ENCODE data around the gene UBE2V1. TPM values are rescaled to one million over a fixed set of nuclear protein-coding genes. Genes with fewer than 3 reads are reported as not detected.

UBE2V1 gene
- total RNA-seq, 1 donor from 2014 or later: 77.1 TPM

DNA sequence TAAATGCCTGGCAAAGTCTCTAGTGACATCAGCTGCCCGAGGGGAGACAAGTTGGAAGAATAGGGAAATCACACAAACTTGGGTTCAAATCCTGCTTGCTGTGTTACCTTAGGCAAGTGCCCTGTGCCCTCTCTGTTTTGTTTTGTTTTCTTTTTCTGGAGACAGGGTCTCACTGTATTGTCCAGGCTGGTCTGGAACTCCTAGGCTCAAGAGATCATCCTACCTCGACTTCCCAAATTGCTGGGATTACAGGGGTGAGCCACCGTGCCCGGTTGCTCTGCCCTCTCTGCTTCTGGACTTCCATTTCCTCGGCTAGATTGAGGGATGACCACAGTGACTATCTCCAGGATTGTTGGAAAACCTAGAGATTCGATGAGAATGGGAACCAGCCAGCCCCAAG lies 74.8 kb downstream of the UBE2V1 start:
- Histone ChIP-seq H3K4me1 (peaks cover 8% of the 10 kb centered on the region), H3K27ac (replicated peaks) (no peak overlapping the region), H3K4me3 (no peak overlapping the region), H3K9me3 (replicated peaks) (no peaks in the 10 kb centered on the region), H3K36me3 (no peaks in the 10 kb centered on the region), H3K27me3 (ENCODE audit: low read depth) (no peaks in the 10 kb centered on the region)
- intact Hi-C loops (cut with micrococcal nuclease): no loop called here
- TF ChIP-seq, protein P1, sequence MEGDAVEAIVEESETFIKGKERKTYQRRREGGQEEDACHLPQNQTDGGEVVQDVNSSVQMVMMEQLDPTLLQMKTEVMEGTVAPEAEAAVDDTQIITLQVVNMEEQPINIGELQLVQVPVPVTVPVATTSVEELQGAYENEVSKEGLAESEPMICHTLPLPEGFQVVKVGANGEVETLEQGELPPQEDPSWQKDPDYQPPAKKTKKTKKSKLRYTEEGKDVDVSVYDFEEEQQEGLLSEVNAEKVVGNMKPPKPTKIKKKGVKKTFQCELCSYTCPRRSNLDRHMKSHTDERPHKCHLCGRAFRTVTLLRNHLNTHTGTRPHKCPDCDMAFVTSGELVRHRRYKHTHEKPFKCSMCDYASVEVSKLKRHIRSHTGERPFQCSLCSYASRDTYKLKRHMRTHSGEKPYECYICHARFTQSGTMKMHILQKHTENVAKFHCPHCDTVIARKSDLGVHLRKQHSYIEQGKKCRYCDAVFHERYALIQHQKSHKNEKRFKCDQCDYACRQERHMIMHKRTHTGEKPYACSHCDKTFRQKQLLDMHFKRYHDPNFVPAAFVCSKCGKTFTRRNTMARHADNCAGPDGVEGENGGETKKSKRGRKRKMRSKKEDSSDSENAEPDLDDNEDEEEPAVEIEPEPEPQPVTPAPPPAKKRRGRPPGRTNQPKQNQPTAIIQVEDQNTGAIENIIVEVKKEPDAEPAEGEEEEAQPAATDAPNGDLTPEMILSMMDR (IDR thresholded peaks at IDR 0.05; ENCODE audit: borderline replicate concordance): no peak
- no peak for DNase-seq

DNA sequence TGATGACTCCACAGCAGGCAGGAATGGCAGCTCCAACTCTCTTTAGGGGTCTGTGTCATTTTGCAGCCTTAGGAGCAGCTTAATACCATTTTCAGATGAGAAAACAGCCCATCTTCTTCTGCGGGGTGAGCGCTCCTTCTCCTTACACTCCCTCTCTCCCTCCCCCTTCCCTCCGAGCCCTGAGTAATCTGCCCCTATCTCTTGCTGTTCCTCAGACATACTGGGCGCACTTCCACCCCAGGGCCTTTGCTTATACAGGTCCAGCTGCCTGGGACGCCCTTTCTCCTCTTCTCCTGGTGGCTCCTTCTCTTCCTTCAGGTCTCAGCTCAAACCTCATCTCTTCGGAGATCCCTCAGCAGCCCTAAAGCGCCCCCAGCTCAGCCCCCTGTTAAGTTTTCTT lies 75.4 kb downstream of the UBE2V1 start:
- intact Hi-C loops (cut with micrococcal nuclease): no loop called here
- no peak overlapping the region for H3K4me3 ChIP-seq
- TF ChIP-seq, protein P1 (IDR thresholded peaks at IDR 0.05; ENCODE audit: borderline replicate concordance): no peak
- no peaks in the 10 kb centered on the region for H3K27me3 ChIP-seq (ENCODE audit: low read depth)
- no peak for DNase-seq
- H3K4me1 ChIP-seq: peaks cover 8% of the 10 kb centered on the region
- no peak overlapping the region for H3K27ac ChIP-seq (replicated peaks)
- no peaks in the 10 kb centered on the region for H3K9me3 ChIP-seq (replicated peaks)
- no peaks in the 10 kb centered on the region for H3K36me3 ChIP-seq

DNA sequence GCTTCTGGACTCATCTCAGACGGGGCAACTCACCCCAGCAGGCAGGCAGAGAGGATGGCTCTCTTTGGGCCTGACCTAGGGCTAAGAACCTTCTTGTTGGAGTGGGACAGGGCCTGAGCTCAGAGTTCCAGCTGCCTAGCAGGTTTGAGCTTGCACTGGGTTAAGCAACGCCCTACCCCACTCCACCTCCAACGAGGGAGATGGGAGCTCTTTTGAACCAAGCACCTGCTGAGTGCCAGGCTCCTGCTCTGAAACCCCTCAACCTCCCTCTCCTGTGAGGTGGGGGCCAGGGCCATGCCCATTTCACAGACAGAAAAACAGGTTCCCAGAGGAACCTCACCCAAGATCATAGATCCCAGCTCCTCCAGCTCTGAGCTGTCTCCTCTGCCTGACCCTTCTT lies 75.8 kb downstream of the UBE2V1 start:
- H3K4me3 ChIP-seq: no peak overlapping the region
- no peaks in the 10 kb centered on the region for H3K36me3 ChIP-seq
- TF ChIP-seq, protein P1 (IDR thresholded peaks at IDR 0.05; ENCODE audit: borderline replicate concordance): no peak
- intact Hi-C loops (cut with micrococcal nuclease): no loop called here
- no peaks in the 10 kb centered on the region for H3K27me3 ChIP-seq (ENCODE audit: low read depth)
- H3K4me1 ChIP-seq: peaks cover 8% of the 10 kb centered on the region
- H3K27ac ChIP-seq (replicated peaks): no peak overlapping the region
- H3K9me3 ChIP-seq (replicated peaks): no peaks in the 10 kb centered on the region
- DNase-seq: no peak

DNA sequence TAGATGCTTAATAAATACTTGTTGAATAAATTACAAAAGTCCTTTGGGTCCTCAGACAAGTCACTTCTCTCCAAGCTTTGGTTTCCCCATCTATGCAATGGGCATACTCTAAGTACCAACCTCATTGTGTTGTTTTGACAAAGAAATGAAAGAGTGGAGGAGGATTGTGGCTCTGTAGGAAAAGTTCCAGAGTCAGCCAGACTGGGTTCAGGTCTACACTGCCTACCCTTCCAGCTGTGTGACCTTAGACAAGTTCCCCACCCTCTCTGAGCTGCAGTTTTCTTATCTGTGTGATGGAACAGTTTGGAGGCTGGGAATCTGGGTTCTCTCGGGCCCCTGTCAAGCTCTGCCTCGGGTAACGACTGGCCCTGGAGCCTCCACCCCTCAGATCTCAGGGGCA lies 76.2 kb downstream of the UBE2V1 start:
- no peak for DNase-seq
- Histone ChIP-seq H3K4me1 (peaks cover 8% of the 10 kb centered on the region), H3K27ac (replicated peaks) (no peak overlapping the region), H3K36me3 (no peaks in the 10 kb centered on the region), H3K9me3 (replicated peaks) (no peaks in the 10 kb centered on the region), H3K4me3 (no peak overlapping the region), H3K27me3 (ENCODE audit: low read depth) (no peaks in the 10 kb centered on the region)
- TF ChIP-seq, protein P1 (IDR thresholded peaks at IDR 0.05; ENCODE audit: borderline replicate concordance): no peak
- intact Hi-C loops (cut with micrococcal nuclease): no loop called here

DNA sequence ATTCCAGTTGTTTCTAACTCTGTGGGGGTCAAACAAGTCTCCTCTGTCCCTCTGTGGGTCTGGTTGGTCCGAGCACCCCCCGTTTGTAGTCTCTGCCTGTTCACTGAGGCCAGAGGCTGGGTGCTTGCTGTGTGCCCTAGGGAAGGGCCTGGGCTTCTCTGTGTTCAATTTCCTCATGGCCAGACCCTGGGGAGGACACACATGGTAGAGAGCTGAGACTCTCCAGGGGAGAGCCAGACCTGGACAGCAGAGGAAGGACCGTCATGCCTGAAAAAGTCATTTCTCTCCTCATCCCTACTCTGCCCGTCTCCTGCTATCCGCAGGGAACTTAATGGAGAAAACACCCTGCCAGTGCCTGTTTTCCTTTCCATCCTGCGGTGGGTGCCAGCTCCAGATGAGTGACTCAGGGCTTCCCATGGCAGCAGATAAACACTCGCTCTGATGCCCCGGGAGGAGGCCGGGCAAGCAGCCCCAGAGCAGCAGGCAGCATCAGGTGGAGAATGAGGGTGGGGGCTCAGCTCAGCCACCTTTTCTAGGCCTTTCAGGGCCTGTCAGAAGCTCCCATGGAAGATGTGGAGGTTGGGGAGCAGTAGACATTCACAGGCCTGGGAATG lies 78.3 kb downstream of the UBE2V1 start:
- no peak for DNase-seq
- H3K36me3 ChIP-seq: no peaks in the 10 kb centered on the region
- H3K4me3 ChIP-seq: no peak overlapping the region
- no peaks in the 10 kb centered on the region for H3K27me3 ChIP-seq (ENCODE audit: low read depth)
- intact Hi-C loops (cut with micrococcal nuclease): no loop called here
- TF ChIP-seq, protein P1 (IDR thresholded peaks at IDR 0.05; ENCODE audit: borderline replicate concordance): no peak
- H3K9me3 ChIP-seq (replicated peaks): no peaks in the 10 kb centered on the region
- H3K4me1 ChIP-seq: peaks cover 18% of the 10 kb centered on the region
- no peak overlapping the region for H3K27ac ChIP-seq (replicated peaks)

Data from left ventricle myocardium inferior (tissue), 1 donor.